HepG2 (cell line): ENCODE results near the gene ALOX5. TPM values are rescaled to one million over a fixed set of nuclear protein-coding genes. Genes with fewer than 3 reads are reported as not detected.
A peak's percentile ranks its signal among the peaks of the same experiment; 100 is the strongest.

Experiments used
- FOSL2 ChIP-seq: sonication (generic); formaldehyde crosslinking; IDR thresholded peaks from 2 replicates; pipeline ENCODE4 v1.4.0; 2020; ENCODE audit warnings: missing genetic modification reagents
- MXD4 ChIP-seq: IDR thresholded peaks from 2 replicates; pipeline ENCODE4 v1.6.1; 2016; ENCODE audit warnings: mild to moderate bottlenecking, missing biosample characterization, missing genetic modification reagents
- NFYC ChIP-seq: IDR thresholded peaks from 2 replicates; pipeline ENCODE4 v1.6.1; 2016; ENCODE audit warnings: missing genetic modification reagents, missing compliant biosample characterization
- PHF20 ChIP-seq: sonication (generic); formaldehyde crosslinking; IDR thresholded peaks from 2 replicates; pipeline ENCODE4 v1.5.0; 2020; ENCODE audit warnings: mild to moderate bottlenecking, missing genetic modification reagents
- SIN3B ChIP-seq: fragments of 150-350 bp; IDR thresholded peaks from 2 replicates; pipeline ENCODE4 v1.6.1; 2014; ENCODE audit warnings: low read length
- SIX1 ChIP-seq: sonication (generic); formaldehyde crosslinking; IDR thresholded peaks from 2 replicates; pipeline ENCODE4 v1.4.0; 2020; ENCODE audit warnings: missing genetic modification reagents, borderline replicate concordance
- SPEN ChIP-seq: sonication (generic); formaldehyde crosslinking; IDR thresholded peaks from 2 replicates; pipeline ENCODE4 v1.5.1; 2020; ENCODE audit warnings: low read depth, mild to moderate bottlenecking, missing genetic modification reagents
- ZNF234 ChIP-seq: sonication (generic); formaldehyde crosslinking; conservative IDR thresholded peaks from 2 replicates; pipeline ENCODE4 v1.5.1; 2020; ENCODE audit warnings: mild to moderate bottlenecking, missing genetic modification reagents
- ZNF660 ChIP-seq: sonication (generic); formaldehyde crosslinking; IDR thresholded peaks from 2 replicates; pipeline ENCODE4 v1.5.1; 2020; ENCODE audit warnings: mild to moderate bottlenecking, low read depth, missing genetic modification reagents, borderline replicate concordance
- polyA plus RNA-seq, 8 experiments: library from polyadenylated mRNA; depleted of rRNA in 3 of 8; stranded (reverse) in 7 of 8; unstranded in 1 of 8; fragments of >200 nt; fragmentation: Illumina TruSeq in 4 of 8; extraction: Trizol in 4 of 8; gene quantifications; 2 replicates each; pipeline versions ENCODE4 v1.2.1 to v1.2.3, GENCODE V29; 2011 to 2016; ENCODE audit warnings: low read depth in 4 of 8, missing spikeins in 1 of 8, mixed read lengths in 1 of 8; ENCODE audit not compliant: insufficient read depth in 1 of 8
- total RNA-seq, 5 experiments: library from RNA; depleted of rRNA; stranded (reverse); fragments of >200 nt; fragmentation: Illumina TruSeq; extraction: Trizol; gene quantifications; 2 replicates each; pipeline ENCODE4 v1.2.3, GENCODE V29; 2016; ENCODE audit warnings: low read depth in 1 of 5
- TF ChIP-seq, protein P1 (sequence below): sonication (generic); formaldehyde crosslinking; IDR thresholded peaks from 2 replicates; pipeline ENCODE4 v1.5.1; 2020; ENCODE audit warnings: mild to moderate bottlenecking, missing genetic modification reagents, borderline replicate concordance
- TF ChIP-seq, protein P2 (sequence below): sonication (generic); formaldehyde crosslinking; IDR thresholded peaks from 2 replicates; pipeline ENCODE4 v1.4.0; 2020; ENCODE audit warnings: missing genetic modification reagents
- TF ChIP-seq, protein P3 (sequence below): sonication (generic); formaldehyde crosslinking; conservative IDR thresholded peaks from 2 replicates; pipeline ENCODE4 v1.8.1; 2023; ENCODE audit warnings: missing genetic modification reagents
- TF ChIP-seq, protein P4 (sequence below): fragments of 450-650 bp; IDR thresholded peaks from 2 replicates; pipeline ENCODE4 v1.6.1; 2017; ENCODE audit warnings: mild to moderate bottlenecking
- TF ChIP-seq, protein P5 (sequence below): sonication (generic); formaldehyde crosslinking; conservative IDR thresholded peaks from 2 replicates; pipeline ENCODE4 v1.4.0; 2020; ENCODE audit warnings: mild to moderate bottlenecking, missing genetic modification reagents, moderate library complexity

Gene ALOX5
- total and polyA plus RNA-seq, 2 of the 13 experiments (the other 11 are each of a cell fraction or from before 2014, with no cell fraction given): 0.04 TPM; not detected in 1

DNA sequence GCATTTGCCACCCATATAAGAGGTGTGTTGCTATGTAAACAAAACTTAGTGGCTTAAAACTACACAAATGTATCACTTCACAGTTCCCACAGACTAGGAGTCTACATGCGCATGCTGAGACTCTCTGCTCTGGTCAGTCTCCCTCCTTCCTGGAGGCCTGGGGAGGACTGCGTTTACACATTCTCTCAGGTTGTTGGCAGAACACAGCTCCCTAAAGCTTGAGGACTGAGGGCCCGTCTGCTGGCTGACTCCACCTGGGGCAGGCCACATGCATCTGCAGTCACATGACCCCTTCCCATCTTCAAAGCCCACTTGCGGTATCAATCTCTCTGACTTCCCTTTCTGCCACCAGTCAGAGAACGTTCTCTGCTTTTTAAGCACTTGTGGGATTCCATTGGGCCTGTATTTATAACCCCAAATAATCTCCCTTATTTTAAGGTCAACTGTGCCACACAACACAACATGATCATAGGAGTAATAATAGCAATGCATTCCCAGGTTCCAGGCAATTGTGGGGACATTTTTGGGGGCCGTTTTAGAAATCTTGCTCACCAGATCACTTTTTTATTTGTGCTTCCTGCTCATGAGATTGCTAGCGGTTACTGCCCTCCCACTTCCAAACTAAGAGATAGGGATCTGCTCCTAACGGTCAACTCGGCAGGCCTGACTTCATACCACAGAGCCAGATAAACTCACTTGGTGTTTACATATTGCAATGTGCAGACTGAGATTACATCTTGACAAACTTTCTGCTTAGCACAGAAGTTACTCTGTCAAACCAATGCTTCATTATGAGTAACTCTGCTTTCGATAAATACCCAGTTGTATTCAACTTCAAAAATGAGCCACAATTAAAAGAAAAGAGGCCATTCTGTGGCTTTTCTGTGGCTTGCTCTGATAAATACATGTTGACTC, 96.3 kb downstream of the ALOX5 start (continued):
- TF ChIP-seq, protein P1, sequence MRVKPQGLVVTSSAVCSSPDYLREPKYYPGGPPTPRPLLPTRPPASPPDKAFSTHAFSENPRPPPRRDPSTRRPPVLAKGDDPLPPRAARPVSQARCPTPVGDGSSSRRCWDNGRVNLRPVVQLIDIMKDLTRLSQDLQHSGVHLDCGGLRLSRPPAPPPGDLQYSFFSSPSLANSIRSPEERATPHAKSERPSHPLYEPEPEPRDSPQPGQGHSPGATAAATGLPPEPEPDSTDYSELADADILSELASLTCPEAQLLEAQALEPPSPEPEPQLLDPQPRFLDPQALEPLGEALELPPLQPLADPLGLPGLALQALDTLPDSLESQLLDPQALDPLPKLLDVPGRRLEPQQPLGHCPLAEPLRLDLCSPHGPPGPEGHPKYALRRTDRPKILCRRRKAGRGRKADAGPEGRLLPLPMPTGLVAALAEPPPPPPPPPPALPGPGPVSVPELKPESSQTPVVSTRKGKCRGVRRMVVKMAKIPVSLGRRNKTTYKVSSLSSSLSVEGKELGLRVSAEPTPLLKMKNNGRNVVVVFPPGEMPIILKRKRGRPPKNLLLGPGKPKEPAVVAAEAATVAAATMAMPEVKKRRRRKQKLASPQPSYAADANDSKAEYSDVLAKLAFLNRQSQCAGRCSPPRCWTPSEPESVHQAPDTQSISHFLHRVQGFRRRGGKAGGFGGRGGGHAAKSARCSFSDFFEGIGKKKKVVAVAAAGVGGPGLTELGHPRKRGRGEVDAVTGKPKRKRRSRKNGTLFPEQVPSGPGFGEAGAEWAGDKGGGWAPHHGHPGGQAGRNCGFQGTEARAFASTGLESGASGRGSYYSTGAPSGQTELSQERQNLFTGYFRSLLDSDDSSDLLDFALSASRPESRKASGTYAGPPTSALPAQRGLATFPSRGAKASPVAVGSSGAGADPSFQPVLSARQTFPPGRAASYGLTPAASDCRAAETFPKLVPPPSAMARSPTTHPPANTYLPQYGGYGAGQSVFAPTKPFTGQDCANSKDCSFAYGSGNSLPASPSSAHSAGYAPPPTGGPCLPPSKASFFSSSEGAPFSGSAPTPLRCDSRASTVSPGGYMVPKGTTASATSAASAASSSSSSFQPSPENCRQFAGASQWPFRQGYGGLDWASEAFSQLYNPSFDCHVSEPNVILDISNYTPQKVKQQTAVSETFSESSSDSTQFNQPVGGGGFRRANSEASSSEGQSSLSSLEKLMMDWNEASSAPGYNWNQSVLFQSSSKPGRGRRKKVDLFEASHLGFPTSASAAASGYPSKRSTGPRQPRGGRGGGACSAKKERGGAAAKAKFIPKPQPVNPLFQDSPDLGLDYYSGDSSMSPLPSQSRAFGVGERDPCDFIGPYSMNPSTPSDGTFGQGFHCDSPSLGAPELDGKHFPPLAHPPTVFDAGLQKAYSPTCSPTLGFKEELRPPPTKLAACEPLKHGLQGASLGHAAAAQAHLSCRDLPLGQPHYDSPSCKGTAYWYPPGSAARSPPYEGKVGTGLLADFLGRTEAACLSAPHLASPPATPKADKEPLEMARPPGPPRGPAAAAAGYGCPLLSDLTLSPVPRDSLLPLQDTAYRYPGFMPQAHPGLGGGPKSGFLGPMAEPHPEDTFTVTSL (CRISPR knock-in tag): peak; percentile 37; the same call in 1 of the 2 replicates
- TF ChIP-seq SPEN (CRISPR knock-in tag): no peak
- TF ChIP-seq SIN3B: no peak
- TF ChIP-seq ZNF660 (CRISPR knock-in tag): no peak
- TF ChIP-seq, protein P2, sequence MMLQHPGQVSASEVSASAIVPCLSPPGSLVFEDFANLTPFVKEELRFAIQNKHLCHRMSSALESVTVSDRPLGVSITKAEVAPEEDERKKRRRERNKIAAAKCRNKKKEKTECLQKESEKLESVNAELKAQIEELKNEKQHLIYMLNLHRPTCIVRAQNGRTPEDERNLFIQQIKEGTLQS (CRISPR knock-in tag): peak; percentile 21; the same call in 1 of the 2 replicates
- peak; percentile 47; the same call in 1 of the 2 replicates for TF ChIP-seq PHF20 (CRISPR knock-in tag)
- TF ChIP-seq FOSL2 (CRISPR knock-in tag): peak; percentile 62; the same call in 1 of the 2 replicates
- 0 out of 2 replicates have a peak, but pooled peaks have one; percentile 10 for TF ChIP-seq NFYC
- no peak for TF ChIP-seq ZNF234
- TF ChIP-seq, protein P3, sequence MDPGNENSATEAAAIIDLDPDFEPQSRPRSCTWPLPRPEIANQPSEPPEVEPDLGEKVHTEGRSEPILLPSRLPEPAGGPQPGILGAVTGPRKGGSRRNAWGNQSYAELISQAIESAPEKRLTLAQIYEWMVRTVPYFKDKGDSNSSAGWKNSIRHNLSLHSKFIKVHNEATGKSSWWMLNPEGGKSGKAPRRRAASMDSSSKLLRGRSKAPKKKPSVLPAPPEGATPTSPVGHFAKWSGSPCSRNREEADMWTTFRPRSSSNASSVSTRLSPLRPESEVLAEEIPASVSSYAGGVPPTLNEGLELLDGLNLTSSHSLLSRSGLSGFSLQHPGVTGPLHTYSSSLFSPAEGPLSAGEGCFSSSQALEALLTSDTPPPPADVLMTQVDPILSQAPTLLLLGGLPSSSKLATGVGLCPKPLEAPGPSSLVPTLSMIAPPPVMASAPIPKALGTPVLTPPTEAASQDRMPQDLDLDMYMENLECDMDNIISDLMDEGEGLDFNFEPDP: no peak
- no peak for TF ChIP-seq SIX1 (CRISPR knock-in tag)
- TF ChIP-seq, protein P4, sequence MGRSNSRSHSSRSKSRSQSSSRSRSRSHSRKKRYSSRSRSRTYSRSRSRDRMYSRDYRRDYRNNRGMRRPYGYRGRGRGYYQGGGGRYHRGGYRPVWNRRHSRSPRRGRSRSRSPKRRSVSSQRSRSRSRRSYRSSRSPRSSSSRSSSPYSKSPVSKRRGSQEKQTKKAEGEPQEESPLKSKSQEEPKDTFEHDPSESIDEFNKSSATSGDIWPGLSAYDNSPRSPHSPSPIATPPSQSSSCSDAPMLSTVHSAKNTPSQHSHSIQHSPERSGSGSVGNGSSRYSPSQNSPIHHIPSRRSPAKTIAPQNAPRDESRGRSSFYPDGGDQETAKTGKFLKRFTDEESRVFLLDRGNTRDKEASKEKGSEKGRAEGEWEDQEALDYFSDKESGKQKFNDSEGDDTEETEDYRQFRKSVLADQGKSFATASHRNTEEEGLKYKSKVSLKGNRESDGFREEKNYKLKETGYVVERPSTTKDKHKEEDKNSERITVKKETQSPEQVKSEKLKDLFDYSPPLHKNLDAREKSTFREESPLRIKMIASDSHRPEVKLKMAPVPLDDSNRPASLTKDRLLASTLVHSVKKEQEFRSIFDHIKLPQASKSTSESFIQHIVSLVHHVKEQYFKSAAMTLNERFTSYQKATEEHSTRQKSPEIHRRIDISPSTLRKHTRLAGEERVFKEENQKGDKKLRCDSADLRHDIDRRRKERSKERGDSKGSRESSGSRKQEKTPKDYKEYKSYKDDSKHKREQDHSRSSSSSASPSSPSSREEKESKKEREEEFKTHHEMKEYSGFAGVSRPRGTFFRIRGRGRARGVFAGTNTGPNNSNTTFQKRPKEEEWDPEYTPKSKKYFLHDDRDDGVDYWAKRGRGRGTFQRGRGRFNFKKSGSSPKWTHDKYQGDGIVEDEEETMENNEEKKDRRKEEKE: no peak
- TF ChIP-seq, protein P5, sequence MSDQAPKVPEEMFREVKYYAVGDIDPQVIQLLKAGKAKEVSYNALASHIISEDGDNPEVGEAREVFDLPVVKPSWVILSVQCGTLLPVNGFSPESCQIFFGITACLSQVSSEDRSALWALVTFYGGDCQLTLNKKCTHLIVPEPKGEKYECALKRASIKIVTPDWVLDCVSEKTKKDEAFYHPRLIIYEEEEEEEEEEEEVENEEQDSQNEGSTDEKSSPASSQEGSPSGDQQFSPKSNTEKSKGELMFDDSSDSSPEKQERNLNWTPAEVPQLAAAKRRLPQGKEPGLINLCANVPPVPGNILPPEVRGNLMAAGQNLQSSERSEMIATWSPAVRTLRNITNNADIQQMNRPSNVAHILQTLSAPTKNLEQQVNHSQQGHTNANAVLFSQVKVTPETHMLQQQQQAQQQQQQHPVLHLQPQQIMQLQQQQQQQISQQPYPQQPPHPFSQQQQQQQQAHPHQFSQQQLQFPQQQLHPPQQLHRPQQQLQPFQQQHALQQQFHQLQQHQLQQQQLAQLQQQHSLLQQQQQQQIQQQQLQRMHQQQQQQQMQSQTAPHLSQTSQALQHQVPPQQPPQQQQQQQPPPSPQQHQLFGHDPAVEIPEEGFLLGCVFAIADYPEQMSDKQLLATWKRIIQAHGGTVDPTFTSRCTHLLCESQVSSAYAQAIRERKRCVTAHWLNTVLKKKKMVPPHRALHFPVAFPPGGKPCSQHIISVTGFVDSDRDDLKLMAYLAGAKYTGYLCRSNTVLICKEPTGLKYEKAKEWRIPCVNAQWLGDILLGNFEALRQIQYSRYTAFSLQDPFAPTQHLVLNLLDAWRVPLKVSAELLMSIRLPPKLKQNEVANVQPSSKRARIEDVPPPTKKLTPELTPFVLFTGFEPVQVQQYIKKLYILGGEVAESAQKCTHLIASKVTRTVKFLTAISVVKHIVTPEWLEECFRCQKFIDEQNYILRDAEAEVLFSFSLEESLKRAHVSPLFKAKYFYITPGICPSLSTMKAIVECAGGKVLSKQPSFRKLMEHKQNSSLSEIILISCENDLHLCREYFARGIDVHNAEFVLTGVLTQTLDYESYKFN (CRISPR knock-in tag): peak; percentile 47; the same call in 1 of the 2 replicates
- TF ChIP-seq MXD4 (CRISPR knock-in tag): no peak
